Panc1 (cell line): Measurements from ENCODE around the gene ZNF599. TPM values are rescaled to one million over a fixed set of nuclear protein-coding genes. Genes with fewer than 3 reads are reported as not detected.

Experiments used
- ATAC-seq: fragments of 200-7000 bp; cut with Tn5 transposase; 2 replicates; pipeline ENCODE4 v1.9.1; 2020; ENCODE audit warnings: mild to moderate bottlenecking, moderate library complexity
- BruUV-seq: library from RNA; stranded (reverse); fragments of 400-500 nt; replicated peaks from 2 replicates; lab custom pipeline; 2021; lab: Mats Ljungman, UMichigan
- CTCF ChIA-PET: fragments of 300-600 bp; sonication (Branson Sonifier 250); formaldehyde crosslinking; loops from one replicate; lab custom pipeline; 2022; ENCODE audit warnings: antibody characterized with exemption; lab: Charles Lee
- POLR2A ChIA-PET: fragments of 300-600 bp; sonication (Branson Sonifier 250); formaldehyde crosslinking; loops from one replicate; lab custom pipeline; 2022; ENCODE audit warnings: antibody characterized with exemption; lab: Charles Lee
- DNase-seq: peaks from one replicate; pipeline ENCODE4 v3.0.0-alpha.2; 2010; ENCODE audit warnings: low read depth, low spot score
- H3K27ac ChIP-seq: 2 replicates; pipeline ENCODE4 v1.5.1; 2011; ENCODE audit warnings: mild to moderate bottlenecking, low read length, inconsistent platforms
- H3K27me3 ChIP-seq: fragments of 200-500 bp; sonication (Bioruptor generic); 2 replicates; pipeline ENCODE4 v1.6.0; 2014; ENCODE audit warnings: low read length, inconsistent platforms; ENCODE audit not compliant: control insufficient read depth, insufficient read depth
- H3K36me3 ChIP-seq: fragments of 200-500 bp; sonication (Bioruptor generic); 2 replicates; pipeline ENCODE4 v1.5.1; 2014; ENCODE audit warnings: inconsistent platforms, mild to moderate bottlenecking, low read length, moderate library complexity; ENCODE audit not compliant: control insufficient read depth, insufficient read depth
- H3K4me1 ChIP-seq: 2 replicates; pipeline ENCODE4 v1.5.1; 2011; ENCODE audit warnings: inconsistent platforms, mild to moderate bottlenecking, low read length, moderate library complexity; ENCODE audit not compliant: control insufficient read depth, insufficient read depth
- H3K4me3 ChIP-seq, 2 experiments: 2 replicates each; pipeline ENCODE4 v1.5.1; 2011 to 2012; ENCODE audit warnings: low read depth in 2 of 2, low read length in 2 of 2, mild to moderate bottlenecking in 2 of 2, inconsistent platforms in 1 of 2, moderate library complexity in 1 of 2
- H3K9me3 ChIP-seq: fragments of 200-500 bp; sonication (Bioruptor generic); 2 replicates; pipeline ENCODE4 v1.5.1; 2014; ENCODE audit warnings: low read depth, mild to moderate bottlenecking, inconsistent platforms, low read length, moderate library complexity; ENCODE audit not compliant: control insufficient read depth, insufficient read depth
- CTCF ChIP-seq: fragments of 450-650 bp; IDR thresholded peaks from 2 replicates; pipeline ENCODE4 v1.5.1; 2017; ENCODE audit warnings: mild to moderate bottlenecking
- POLR2AphosphoS5 ChIP-seq: IDR thresholded peaks from 2 replicates; pipeline ENCODE4 v1.6.1; 2012; ENCODE audit warnings: mild to moderate bottlenecking, low read depth, low read length, moderate library complexity
- SIN3A ChIP-seq: IDR thresholded peaks from 2 replicates; pipeline ENCODE4 v1.6.1; 2012; ENCODE audit warnings: low read depth, mild to moderate bottlenecking, low read length, moderate library complexity, borderline replicate concordance; ENCODE audit not compliant: insufficient read depth
- TCF7L2 ChIP-seq: IDR thresholded peaks from 2 replicates; pipeline ENCODE4 v1.6.1; 2011; ENCODE audit warnings: mild to moderate bottlenecking, low read depth, low read length, inconsistent platforms
- in situ Hi-C: cut with HindIII; loops from 2 replicates; pipeline ENCODE4 v1.10.0; 2016; ENCODE audit warnings: low sequenced_read_pairs, low pct_unique_long_range_greater_than_20kb
- intact Hi-C: fragments of 100-400 bp; cut with micrococcal nuclease; formaldehyde crosslinking; loops from one replicate; pipeline ENCODE4 v1.10.0; 2022; ENCODE audit not compliant: unreplicated experiment
- total RNA-seq: library from RNA; stranded (reverse); gene quantifications from one replicate; pipeline ENCODE4 v1.2.1, GENCODE V29; 2021; ENCODE audit not compliant: unreplicated experiment
- TF ChIP-seq, protein P1 (sequence below), 2 experiments: IDR thresholded peaks; 2 replicates each; pipeline ENCODE4 v1.6.1; 2011 to 2012; ENCODE audit warnings: low read depth in 2 of 2, control low read depth in 1 of 2, low read length in 1 of 2, mild to moderate bottlenecking in 1 of 2, moderate library complexity in 1 of 2; ENCODE audit not compliant: insufficient read depth in 1 of 2

ZNF599 gene
- total RNA-seq, 1 experiment from 2014 or later = 8.2 TPM

- H3K4me3 ChIP-seq = peak overlapping the region; percentile 84 to 99
- ATAC-seq (peak; percentile 43), DNase-seq (no peak)
- H3K27ac ChIP-seq = peak overlapping the region; percentile 96
- no peaks in the 10 kb centered on the region for H3K36me3 ChIP-seq
- TSS peak; percentile 74 for BruUV-seq
- ChIA-PET POLR2A (no interaction called here), CTCF (no interaction called here)
- peaks cover 7% of the 10 kb centered on the region for H3K4me1 ChIP-seq
- intact Hi-C loops = no loop called here
- H3K9me3 ChIP-seq = peaks cover 35% of the 10 kb centered on the region
- in situ Hi-C loops = no loop called here
- TF ChIP-seq TCF7L2 (no peak), CTCF (no peak), SIN3A (no peak), POLR2AphosphoS5 (no peak)
- TF ChIP-seq, protein P1, sequence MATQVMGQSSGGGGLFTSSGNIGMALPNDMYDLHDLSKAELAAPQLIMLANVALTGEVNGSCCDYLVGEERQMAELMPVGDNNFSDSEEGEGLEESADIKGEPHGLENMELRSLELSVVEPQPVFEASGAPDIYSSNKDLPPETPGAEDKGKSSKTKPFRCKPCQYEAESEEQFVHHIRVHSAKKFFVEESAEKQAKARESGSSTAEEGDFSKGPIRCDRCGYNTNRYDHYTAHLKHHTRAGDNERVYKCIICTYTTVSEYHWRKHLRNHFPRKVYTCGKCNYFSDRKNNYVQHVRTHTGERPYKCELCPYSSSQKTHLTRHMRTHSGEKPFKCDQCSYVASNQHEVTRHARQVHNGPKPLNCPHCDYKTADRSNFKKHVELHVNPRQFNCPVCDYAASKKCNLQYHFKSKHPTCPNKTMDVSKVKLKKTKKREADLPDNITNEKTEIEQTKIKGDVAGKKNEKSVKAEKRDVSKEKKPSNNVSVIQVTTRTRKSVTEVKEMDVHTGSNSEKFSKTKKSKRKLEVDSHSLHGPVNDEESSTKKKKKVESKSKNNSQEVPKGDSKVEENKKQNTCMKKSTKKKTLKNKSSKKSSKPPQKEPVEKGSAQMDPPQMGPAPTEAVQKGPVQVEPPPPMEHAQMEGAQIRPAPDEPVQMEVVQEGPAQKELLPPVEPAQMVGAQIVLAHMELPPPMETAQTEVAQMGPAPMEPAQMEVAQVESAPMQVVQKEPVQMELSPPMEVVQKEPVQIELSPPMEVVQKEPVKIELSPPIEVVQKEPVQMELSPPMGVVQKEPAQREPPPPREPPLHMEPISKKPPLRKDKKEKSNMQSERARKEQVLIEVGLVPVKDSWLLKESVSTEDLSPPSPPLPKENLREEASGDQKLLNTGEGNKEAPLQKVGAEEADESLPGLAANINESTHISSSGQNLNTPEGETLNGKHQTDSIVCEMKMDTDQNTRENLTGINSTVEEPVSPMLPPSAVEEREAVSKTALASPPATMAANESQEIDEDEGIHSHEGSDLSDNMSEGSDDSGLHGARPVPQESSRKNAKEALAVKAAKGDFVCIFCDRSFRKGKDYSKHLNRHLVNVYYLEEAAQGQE (IDR thresholded peaks at IDR 0.05; ENCODE audit: insufficient read depth in 1 of 2, low read depth in 2 of 2, low read length in 1 of 2) = no peak
- H3K27me3 ChIP-seq = no peaks in the 10 kb centered on the region
Observed at GRCh38 chr19:34733266-34733745, 39.7 kb downstream of the ZNF599 start.

GRCh38 chr19:34732612-34733211 is 40.3 kb downstream of the ZNF599 start:
- intact Hi-C loops = no loop called here
- no peak for DNase-seq
- Histone ChIP-seq H3K4me3 (peak overlapping the region; percentile 84 to 99), H3K27me3 (no peaks in the 10 kb centered on the region), H3K36me3 (no peaks in the 10 kb centered on the region), H3K27ac (peak overlapping the region; percentile 96), H3K4me1 (peaks cover 7% of the 10 kb centered on the region), H3K9me3 (peaks cover 29% of the 10 kb centered on the region)
- TF ChIP-seq POLR2AphosphoS5 (no peak), TCF7L2 (no peak), CTCF (no peak), SIN3A (no peak)
- TF ChIP-seq, protein P1 (IDR thresholded peaks at IDR 0.05; ENCODE audit: insufficient read depth in 1 of 2, low read depth in 2 of 2, low read length in 1 of 2) = no peak
- POLR2A ChIA-PET = no interaction called here
- CTCF ChIA-PET = no interaction called here
- no TSS peak for BruUV-seq
- in situ Hi-C loops = no loop called here
- no peak for ATAC-seq
